ENCODE data around the gene MBD4.
"Not testable (repeated sequence)": the region's sequence is repeated elsewhere in the genome, so short reads cannot be mapped to it uniquely, and the experiment has no call there.

The MBD4 gene

GRCh38 chr3:129403450-129403849 lies 36.3 kb downstream of the MBD4 start:
- DNase-seq, result no peak

- DNase-seq, result no peak
Observed at GRCh38 chr3:129402616-129403015, 37.1 kb downstream of the MBD4 start.

- no peak for DNase-seq
Observed at GRCh38 chr3:129402210-129402609, 37.5 kb downstream of the MBD4 start.

- DNase-seq, result no peak
Observed at GRCh38 chr3:129399895-129400357, 39.8 kb downstream of the MBD4 start.

GRCh38 chr3:129399145-129399894 lies 40.4 kb downstream of the MBD4 start:
- DNase-seq, result peak; percentile 89

- peak; percentile 63 for DNase-seq
Observed at GRCh38 chr3:129398803-129399144, 41.0 kb downstream of the MBD4 start.

- DNase-seq, result not testable (repeated sequence)
Observed at GRCh38 chr3:129393760-129394564, 45.8 kb downstream of the MBD4 start.

GRCh38 chr3:129393271-129393670 lies 46.5 kb downstream of the MBD4 start:
- DNase-seq, result no peak

GRCh38 chr3:129392106-129392887 lies 47.5 kb downstream of the MBD4 start:
- DNase-seq, result not testable (repeated sequence)

GRCh38 chr3:129391583-129391982 lies 48.2 kb downstream of the MBD4 start:
- not testable (repeated sequence) for DNase-seq

GRCh38 chr3:129389572-129389937 lies 50.2 kb downstream of the MBD4 start:
- no peak for DNase-seq

GRCh38 chr3:129388791-129389571 lies 50.8 kb downstream of the MBD4 start:
- peak; percentile 68 for DNase-seq

GRCh38 chr3:129387487-129387886 lies 52.3 kb downstream of the MBD4 start:
- no peak for DNase-seq

GRCh38 chr3:129386984-129387383 lies 52.8 kb downstream of the MBD4 start:
- DNase-seq, result no peak

- DNase-seq, result peak; percentile 62
Observed at GRCh38 chr3:129385507-129385906, 54.2 kb downstream of the MBD4 start.

GRCh38 chr3:129384594-129385323 lies 55.0 kb downstream of the MBD4 start:
- DNase-seq, result no peak

GRCh38 chr3:129384103-129384502 lies 55.6 kb downstream of the MBD4 start:
- not testable (repeated sequence) for DNase-seq

GRCh38 chr3:129383292-129383860 lies 56.4 kb downstream of the MBD4 start:
- DNase-seq, result peak; percentile 90

GRCh38 chr3:129382366-129382765 lies 57.4 kb downstream of the MBD4 start:
- no peak for DNase-seq
